Stimulated activated CD8-positive, alpha-beta memory T cell treated with anti-CD3 and anti-CD28 coated beads, Interleukin-15, amount 100 ng/mL, for 4 hours (primary cell): ENCODE data around the gene APOA4.
A peak's percentile ranks its signal among the peaks of the same experiment; 100 is the strongest.

Source experiments
- DNase-seq, 2 donors: peaks; one replicate each; pipeline ENCODE4 v3.0.0-alpha.2; 2020; ENCODE audit warnings: low read depth in 2 of 2

APOA4 gene

DNA sequence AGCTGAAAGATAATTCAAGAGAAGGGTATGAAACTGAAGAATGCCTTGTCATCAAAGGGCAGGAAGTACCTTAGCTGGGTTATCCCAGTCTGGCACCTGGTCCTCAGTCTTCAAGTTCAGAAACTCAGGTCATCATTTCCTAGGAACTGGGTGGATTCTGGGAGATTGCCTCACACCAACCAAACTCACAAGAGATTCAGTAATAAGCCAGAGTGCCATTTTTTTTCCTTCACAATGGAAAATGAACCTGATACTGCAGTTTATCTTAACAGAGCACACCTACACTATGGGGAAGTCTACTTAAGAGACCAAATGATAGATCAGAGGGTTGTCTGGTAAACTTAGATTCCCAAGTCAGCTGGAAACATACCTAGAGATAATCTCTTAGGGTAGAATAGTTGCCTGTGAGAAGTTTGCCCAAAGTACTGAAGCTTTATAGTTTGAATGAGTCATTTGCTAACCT lies 46.6 kb downstream of the APOA4 start:
- DNase-seq: no peak

DNA sequence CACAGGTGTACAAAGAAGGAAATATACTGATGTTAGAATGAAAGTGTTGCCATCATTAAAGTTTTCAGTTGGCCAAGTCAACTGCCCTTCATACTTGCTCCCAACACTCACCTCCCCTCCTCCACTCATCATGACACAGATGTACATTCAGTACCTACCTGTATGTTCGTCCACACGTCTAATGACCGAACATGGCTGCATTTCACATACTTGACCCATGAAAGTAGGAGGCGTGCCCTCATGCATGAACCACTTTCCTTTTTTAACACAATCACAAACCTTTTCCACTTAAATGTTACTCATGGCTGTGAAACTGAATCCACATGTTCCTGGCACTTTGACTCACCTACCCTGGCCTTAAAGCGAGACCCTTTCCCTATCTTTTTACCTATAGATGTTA lies 47.1 kb downstream of the APOA4 start:
- DNase-seq: no peak

DNA sequence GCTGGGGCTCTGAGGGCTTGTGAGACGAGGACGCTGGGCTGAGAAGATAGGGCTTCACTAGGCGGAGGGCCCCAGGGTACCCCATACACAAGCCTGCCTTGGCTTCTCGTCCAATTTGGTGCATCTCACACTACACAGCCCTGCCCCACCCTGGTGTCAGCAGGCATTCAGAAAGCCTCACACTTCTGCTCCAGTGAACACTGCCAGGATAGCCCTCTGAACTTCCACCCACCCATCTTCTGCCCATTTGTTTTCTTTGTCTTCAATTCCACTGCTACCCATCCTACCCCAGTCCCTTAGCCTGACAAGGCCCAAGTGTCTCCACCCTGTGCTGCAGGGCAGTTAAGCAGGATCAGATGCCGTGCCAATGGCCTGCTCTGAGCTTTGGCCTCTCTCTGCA lies 48.4 kb downstream of the APOA4 start:
- DNase-seq: no peak

DNA sequence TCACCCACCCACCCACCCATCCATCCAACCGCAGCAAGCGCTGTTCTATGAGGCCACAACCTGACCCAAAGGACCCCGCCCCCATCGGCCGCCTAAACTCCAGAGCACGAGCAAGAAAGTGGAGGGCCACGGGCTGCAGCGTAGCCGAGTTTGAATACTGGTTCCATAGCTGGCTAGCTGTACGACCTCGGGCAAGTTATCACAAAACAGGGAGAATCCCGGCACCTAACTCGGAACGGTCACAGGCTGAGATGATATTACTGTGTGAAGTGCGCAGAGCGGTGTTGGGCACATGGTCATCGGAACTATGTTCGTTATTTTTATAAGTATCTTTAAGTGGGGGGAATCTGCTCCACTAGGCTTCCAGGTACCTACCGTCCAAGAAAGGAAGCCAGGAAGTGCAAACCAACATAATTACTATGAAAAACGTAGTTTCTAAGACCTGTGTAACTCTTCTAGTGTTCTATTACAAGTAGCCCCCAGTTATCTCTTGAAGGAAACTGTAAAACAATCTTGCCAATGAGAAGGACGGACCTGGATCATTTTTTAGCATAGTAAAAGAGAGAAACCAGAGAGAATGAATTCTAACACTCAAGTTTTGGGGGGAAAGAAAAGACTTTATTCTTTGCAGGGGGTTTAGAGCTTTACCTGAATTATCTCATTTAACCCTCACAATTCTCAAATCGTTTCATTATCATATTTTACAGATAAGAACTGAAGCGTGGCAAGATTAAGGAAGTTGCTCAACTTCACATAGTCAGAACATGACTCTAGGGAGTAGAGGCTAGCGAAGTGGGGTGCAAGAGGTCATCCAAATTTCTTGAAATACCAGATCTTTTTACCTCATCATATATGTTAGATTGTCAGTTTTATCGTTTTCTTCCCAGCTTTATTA lies 49.7 kb downstream of the APOA4 start:
- DNase-seq: no peak

DNA sequence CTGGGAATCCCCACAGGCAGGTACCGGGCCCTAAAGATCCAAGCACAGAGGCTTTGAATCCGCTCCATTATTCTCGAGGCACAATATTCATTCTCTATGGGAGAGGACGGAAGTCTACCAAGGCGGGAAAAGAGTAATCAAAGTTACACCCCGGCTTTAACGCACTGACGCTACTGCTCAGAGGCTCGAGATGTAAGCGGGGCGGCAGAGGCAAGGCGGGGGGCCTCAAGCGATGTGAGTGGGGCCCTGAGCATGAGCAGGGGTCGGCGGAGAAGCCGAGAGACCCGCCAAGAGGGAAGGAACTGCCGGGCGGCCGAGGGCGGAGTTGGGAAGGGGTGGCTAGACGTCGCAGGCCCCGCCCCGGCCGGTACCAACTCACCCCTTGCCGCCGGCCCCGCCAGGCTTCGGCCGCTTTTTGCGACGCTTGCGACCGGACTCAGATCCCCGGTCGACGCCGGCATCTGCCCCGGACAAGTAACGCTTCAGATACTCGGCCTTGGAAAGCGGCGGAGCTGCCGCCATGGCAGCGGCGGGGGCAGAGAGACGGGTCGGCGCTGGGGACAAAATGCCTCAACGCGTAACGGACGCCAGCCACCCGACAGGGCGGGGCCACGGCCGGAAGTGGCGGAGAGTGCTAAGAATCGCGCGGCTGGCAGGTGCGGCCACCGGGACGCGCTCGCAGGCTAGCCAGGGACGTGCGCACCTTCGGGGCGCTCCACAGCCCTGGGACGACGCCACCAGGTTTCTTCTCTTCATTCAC lies 50.5 kb downstream of the APOA4 start, which contains the start of gene BUD13:
TSS of gene BUD13 (minus strand) at position 545 of the 760 bp plus-strand sequence. CDS start at position 522, 23 bp downstream.
- peak; percentile 82 to 88 for DNase-seq

DNA sequence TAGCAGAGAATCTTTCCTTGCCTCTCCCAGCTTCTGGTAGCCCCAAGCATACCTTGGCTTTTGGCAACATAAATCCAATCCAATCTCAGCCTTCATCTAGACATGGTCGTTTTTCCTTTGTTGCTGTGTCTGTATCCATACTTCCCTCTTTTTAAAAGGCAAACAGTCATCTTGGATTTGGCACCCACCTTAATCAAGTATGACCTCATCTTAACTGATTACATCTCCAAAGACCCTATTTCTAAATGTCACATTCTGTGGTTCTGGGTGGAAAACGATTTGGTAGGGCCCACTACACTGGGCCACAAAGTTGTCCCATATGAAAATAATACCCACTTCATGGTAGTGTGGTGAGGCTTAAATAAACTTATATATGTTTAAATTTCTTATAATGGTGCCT lies 51.2 kb downstream of the APOA4 start:
- DNase-seq: no peak
